Subcutaneous adipose tissue (tissue), 4 donors: ENCODE measurements around the gene DUS3L. TPM values are rescaled to one million over a fixed set of nuclear protein-coding genes. Genes with fewer than 3 reads are reported as not detected.

Source experiments
- CTCF ChIP-seq: fragments of 450-650 bp; IDR thresholded peaks from one replicate; pipeline ENCODE4 v1.5.1; 2016; ENCODE audit warnings: low read depth, mild to moderate bottlenecking, control low read depth, antibody characterized with exemption, moderate library complexity
- total RNA-seq, 4 donors: library from RNA; depleted of rRNA; stranded (reverse); fragments of >200 nt; gene quantifications; one replicate each; pipeline ENCODE4 v1.1.0, GENCODE V29; 2016

The DUS3L gene
- total RNA-seq, 4 donors from 2014 or later: 19.4 to 25.1 (median 23.8) TPM

- no peak for TF ChIP-seq CTCF
These were observed 34.2 kb upstream of the DUS3L start for GRCh38 chr19:5825178-5825577.

GRCh38 chr19:5824751-5825150, 33.8 kb upstream of the DUS3L start:
- TF ChIP-seq CTCF: no peak

GRCh38 chr19:5823579-5824281, 32.8 kb upstream of the DUS3L start:
- TF ChIP-seq CTCF: no peak

- TF ChIP-seq CTCF: no peak
These were observed 31.4 kb upstream of the DUS3L start for GRCh38 chr19:5822181-5822844.

GRCh38 chr19:5821521-5822180, 30.7 kb upstream of the DUS3L start:
- no peak for TF ChIP-seq CTCF

DNA sequence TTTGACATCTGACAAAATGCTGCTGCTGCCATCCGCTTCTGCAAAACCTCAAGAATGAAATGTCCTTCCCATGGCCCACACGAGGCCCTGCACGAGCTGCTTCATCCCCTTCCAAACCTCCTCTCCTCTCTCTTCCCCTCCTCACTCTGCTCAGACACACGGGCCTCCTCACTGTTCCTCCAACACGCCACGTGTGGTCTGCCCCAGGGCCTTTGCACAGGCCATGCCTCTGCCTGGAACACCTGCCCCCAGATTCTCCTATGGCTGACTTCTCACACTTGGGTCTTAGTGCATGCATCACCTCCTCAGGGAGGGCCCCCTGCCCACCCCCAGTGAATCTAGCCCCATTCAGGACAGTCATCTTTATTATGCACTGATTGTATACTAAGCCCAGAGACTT, 29.8 kb upstream of the DUS3L start:
- no peak for TF ChIP-seq CTCF

DNA sequence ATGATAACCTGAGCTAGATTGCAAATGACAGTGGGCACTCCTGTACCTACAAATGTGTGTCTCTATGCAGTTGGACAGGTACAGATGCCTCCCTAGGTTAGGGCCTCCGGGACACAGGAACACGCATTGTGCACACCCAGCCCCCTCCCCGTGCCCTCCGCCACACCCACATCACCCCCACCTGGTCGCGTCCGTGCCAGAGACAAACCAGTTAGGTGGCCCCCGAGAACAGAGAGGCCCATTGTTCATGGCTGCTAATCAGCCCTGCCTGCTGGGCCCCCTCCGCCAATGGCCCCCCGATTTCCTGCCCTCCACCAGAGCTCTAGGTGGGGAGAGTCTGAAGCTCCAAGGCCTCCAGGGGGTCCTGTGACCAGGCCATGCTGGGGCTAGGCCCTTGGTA, 27.6 kb upstream of the DUS3L start:
- TF ChIP-seq CTCF: no peak
